ENCODE results near the gene PGD. TPM values are rescaled to one million over a fixed set of nuclear protein-coding genes. Genes with fewer than 3 reads are reported as not detected.

The PGD gene
- total RNA-seq, 1 experiment from 2014 or later, result 291 TPM

DNA sequence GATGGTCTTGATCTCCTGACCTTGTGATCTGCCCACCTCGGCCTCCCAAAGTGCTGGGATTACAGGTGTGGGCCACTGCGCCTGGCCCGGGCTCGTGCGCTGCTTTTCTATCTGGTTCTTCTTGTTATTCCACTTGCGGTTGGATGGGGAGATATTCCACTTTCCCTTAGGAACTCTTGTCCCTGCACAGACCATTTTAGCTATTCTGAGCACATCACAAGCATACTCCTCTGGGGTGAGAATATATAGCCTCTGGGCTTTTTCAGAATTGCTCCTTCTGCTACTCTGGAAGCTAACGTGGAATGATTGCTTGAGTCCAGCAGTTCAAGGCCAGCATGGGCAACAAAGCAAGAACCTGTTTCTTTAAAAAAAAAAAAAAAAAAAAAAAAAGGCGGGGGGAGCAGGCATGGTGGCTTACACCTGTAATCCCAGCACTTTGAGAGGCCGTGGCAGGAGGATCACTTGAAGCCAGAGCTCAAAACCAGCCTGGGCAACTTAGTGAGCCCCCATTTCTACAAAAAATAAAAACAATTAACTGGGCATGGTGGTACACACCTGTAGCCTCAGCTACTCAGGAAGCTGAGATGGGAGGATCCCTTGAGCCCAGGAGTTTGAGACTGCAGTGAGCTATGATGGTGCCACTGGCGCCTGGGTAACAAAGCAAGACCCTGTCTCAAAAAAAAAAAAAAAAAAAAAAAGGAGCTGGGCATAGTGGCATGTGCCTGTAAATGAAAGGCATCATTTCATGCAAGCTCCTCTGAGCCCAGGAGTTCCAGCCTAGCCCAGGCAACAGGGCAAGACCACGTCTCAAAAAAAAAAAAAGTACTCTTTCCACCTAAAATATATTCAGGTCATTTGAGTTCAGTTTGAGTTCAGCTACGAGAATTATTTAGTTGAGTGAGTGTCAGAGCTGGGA lies 11.8 kb upstream of the PGD start:
- H2BK120ac ChIP-seq (ENCODE audit: low read depth, low read length, poor library complexity, severe bottlenecking), result no peak overlapping the region
- WGBS (ENCODE audit: extremely low coverage, insufficient read length, low lambda C conversion rate), result no CpG with 5 or more reads among the region's 12 CpGs
- H3K23ac ChIP-seq (ENCODE audit: insufficient read length, low read depth, low read length), result no peak overlapping the region
- peaks cover 0 to 2% of the 10 kb centered on the region in 2 experiments; a peak in 1 of 5 replicates for H3K9me3 Mint-ChIP-seq
- no peak overlapping the region for H2BK20ac ChIP-seq (ENCODE audit: low read depth, low read length, poor library complexity, severe bottlenecking)
- no peaks in the 10 kb centered on the region for H4K20me1 ChIP-seq (ENCODE audit: control insufficient read depth, insufficient read depth, insufficient read length)
- H4K5ac ChIP-seq (ENCODE audit: insufficient read length, low read depth, low read length), result no peak overlapping the region
- no peak overlapping the region for H3K4me3 Mint-ChIP-seq
- H3K36me3 Mint-ChIP-seq (ENCODE audit: insufficient read depth in 1 of 3, low read depth in 3 of 3), result peaks cover 8 to 16% (median 14%) of the 10 kb centered on the region in 3 experiments
- no peaks in the 10 kb centered on the region for H3K23me2 ChIP-seq (ENCODE audit: insufficient read length, low read depth, low read length, poor library complexity, severe bottlenecking)
- no peak overlapping the region for H3K18ac ChIP-seq (ENCODE audit: insufficient read length, low read depth, low read length)
- H3K4me2 ChIP-seq (ENCODE audit: insufficient read depth, insufficient read length, low read length), result no peak overlapping the region
- H3K56ac ChIP-seq (ENCODE audit: insufficient read length, low read depth, low read length), result no peak overlapping the region
- H3K9me3 ChIP-seq (ENCODE audit: control insufficient read depth, low read depth, low read length), result no peaks in the 10 kb centered on the region
- H3K27ac ChIP-seq (ENCODE audit: insufficient read length, low read depth, low read length), result peak overlapping the region; percentile 71
- peaks cover 9 to 21% of the 10 kb centered on the region in 2 experiments for H3K4me1 Mint-ChIP-seq
- no peak overlapping the region for H4K8ac ChIP-seq (replicated peaks; ENCODE audit: insufficient read length, low read depth, low read length)
- H3T11ph ChIP-seq (ENCODE audit: low read length), result no peak overlapping the region
- H3K4ac ChIP-seq (ENCODE audit: low read depth, low read length), result no peak overlapping the region; the same call in 1 of the 2 replicates
- no peaks in the 10 kb centered on the region for H3K27me3 Mint-ChIP-seq (ENCODE audit: low read depth)
- TF ChIP-seq CTCF (conservative IDR thresholded peaks at IDR 0.05), result no peak
- no peaks in the 10 kb centered on the region for H3K79me1 ChIP-seq (ENCODE audit: insufficient read depth, low read depth, low read length, poor library complexity, severe bottlenecking)
- DNase-seq, result no peak
- no peak overlapping the region for H2BK15ac ChIP-seq (ENCODE audit: low read depth, low read length)
- H4K91ac ChIP-seq (ENCODE audit: insufficient read length, low read depth, low read length), result no peak overlapping the region
- no peaks in the 10 kb centered on the region for H3K79me2 ChIP-seq (ENCODE audit: insufficient read depth, low read length)
- peak overlapping the region; percentile 49 to 91 (median 74); a peak in 5 of 7 replicates for H3K27ac Mint-ChIP-seq
- no peak overlapping the region for H2AFZ ChIP-seq (ENCODE audit: low read length)
- no peak overlapping the region for H3K14ac ChIP-seq (ENCODE audit: insufficient read depth, low read length)
- no peak overlapping the region for H2AK5ac ChIP-seq (ENCODE audit: insufficient read length, low read length)
- no peak overlapping the region for H2BK12ac ChIP-seq (ENCODE audit: insufficient read length, low read depth, low read length)
- no peaks in the 10 kb centered on the region for H3K4me1 ChIP-seq (ENCODE audit: insufficient read depth, low read length)
- no peak overlapping the region for H3K9ac ChIP-seq (ENCODE audit: extremely low read depth, insufficient read length, low read length)
- H3K27me3 ChIP-seq (ENCODE audit: insufficient read depth, low read length), result no peaks in the 10 kb centered on the region
- H2BK5ac ChIP-seq (ENCODE audit: insufficient read length, low read length), result no peak overlapping the region
